Measurements from ENCODE around the gene THYN1. TPM values are rescaled to one million over a fixed set of nuclear protein-coding genes. Genes with fewer than 3 reads are reported as not detected.

Gene THYN1
- total RNA-seq, 1 donor from 2014 or later, result 89.4 TPM

DNA sequence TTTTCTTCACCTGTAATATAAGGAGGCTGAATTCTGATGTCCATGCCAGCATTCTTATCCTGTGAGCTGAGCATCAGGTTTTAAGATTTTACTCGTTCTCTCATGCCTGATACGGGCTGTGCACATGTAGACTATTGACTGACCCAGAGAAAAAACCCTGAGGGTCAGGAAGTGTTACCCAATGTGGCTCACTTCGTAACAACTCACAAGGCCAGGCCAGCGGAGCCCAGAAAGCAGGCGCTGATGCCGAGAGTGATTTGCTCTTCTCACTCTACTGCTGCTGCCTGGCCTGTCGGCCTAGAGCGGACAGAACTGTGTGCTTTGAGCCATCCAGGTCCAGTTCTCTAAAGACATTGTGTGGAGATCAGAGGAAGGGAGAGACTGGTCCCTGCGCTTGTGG is 10.8 kb downstream of the THYN1 start:
- TF ChIP-seq CTCF (IDR thresholded peaks at IDR 0.05; ENCODE audit: insufficient read depth, low read length, poor library complexity, severe bottlenecking), result no peak
- no peaks in the 10 kb centered on the region for H3K27me3 ChIP-seq (ENCODE audit: control insufficient read depth, insufficient read depth, low read length)
- DNase-seq (ENCODE audit: low read depth), result no peak
- no peak overlapping the region for H3K4me3 ChIP-seq (ENCODE audit: low read depth, low read length)
- peaks cover 2% of the 10 kb centered on the region for H3K36me3 ChIP-seq (ENCODE audit: control insufficient read depth, insufficient read depth, low read length)

- TF ChIP-seq CTCF (IDR thresholded peaks at IDR 0.05; ENCODE audit: insufficient read depth, low read length, poor library complexity, severe bottlenecking), result no peak
- no peak for DNase-seq (ENCODE audit: low read depth)
- no peaks in the 10 kb centered on the region for H3K27me3 ChIP-seq (ENCODE audit: control insufficient read depth, insufficient read depth, low read length)
- H3K4me3 ChIP-seq (ENCODE audit: low read depth, low read length), result no peak overlapping the region
- H3K36me3 ChIP-seq (ENCODE audit: control insufficient read depth, insufficient read depth, low read length), result peaks cover 2% of the 10 kb centered on the region
These were observed 12.6 kb downstream of the THYN1 start for GRCh38 chr11:134240592-134240991.

DNA sequence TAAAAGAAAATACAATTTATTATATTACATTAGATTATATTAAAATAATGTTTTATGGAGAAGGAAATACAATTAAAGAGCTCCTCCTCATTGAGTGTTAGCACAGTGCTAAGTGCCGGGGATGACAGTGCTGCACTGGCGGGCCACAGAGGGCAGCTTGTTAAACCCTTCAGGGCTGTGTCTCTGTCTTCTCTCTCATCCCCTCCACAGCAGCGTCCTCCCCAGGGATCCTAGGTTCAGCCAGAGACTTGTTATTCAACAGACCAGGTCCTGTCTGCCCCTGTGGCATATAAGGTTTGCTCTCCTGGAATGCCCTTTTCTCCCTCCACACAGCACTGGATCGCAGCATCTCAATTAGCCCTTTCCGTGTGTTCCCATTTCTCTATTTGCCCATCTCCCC is 14.2 kb downstream of the THYN1 start:
- Histone ChIP-seq H3K27me3 (ENCODE audit: control insufficient read depth, insufficient read depth, low read length) (no peaks in the 10 kb centered on the region), H3K36me3 (ENCODE audit: control insufficient read depth, insufficient read depth, low read length) (peaks cover 2% of the 10 kb centered on the region), H3K4me3 (ENCODE audit: low read depth, low read length) (no peak overlapping the region)
- DNase-seq (ENCODE audit: low read depth), result no peak
- no peak for TF ChIP-seq CTCF (IDR thresholded peaks at IDR 0.05; ENCODE audit: insufficient read depth, low read length, poor library complexity, severe bottlenecking)

DNA sequence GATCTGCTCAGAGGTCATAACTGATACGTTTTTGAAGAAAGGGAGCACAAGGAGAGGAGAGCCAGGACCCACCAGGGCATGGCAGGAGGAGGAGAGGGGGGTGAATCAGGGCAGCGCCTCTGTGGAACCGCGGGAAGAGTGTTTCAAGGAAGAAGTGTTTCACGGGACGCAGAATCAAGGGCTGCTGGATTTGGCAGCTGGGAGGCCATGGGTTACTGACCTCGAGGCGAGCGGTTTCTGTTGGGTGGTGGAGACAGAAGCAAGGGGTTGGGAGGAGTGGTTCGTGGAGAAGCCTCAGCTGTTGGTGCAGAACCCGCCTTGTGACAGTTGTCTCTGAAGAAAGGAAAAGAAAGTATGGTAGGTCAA is 15.6 kb downstream of the THYN1 start:
- H3K27me3 ChIP-seq (ENCODE audit: control insufficient read depth, insufficient read depth, low read length), result no peaks in the 10 kb centered on the region
- H3K36me3 ChIP-seq (ENCODE audit: control insufficient read depth, insufficient read depth, low read length), result peaks cover 2% of the 10 kb centered on the region
- DNase-seq (ENCODE audit: low read depth), result no peak
- no peak overlapping the region for H3K4me3 ChIP-seq (ENCODE audit: low read depth, low read length)
- TF ChIP-seq CTCF (IDR thresholded peaks at IDR 0.05; ENCODE audit: insufficient read depth, low read length, poor library complexity, severe bottlenecking), result no peak

GRCh38 chr11:134236834-134237556 is 16.2 kb downstream of the THYN1 start:
- no peak for TF ChIP-seq CTCF (IDR thresholded peaks at IDR 0.05; ENCODE audit: insufficient read depth, low read length, poor library complexity, severe bottlenecking)
- no peak for DNase-seq (ENCODE audit: low read depth)
- peaks cover 2% of the 10 kb centered on the region for H3K36me3 ChIP-seq (ENCODE audit: control insufficient read depth, insufficient read depth, low read length)
- no peaks in the 10 kb centered on the region for H3K27me3 ChIP-seq (ENCODE audit: control insufficient read depth, insufficient read depth, low read length)
- no peak overlapping the region for H3K4me3 ChIP-seq (ENCODE audit: low read depth, low read length)

GRCh38 chr11:134235399-134235798 is 17.8 kb downstream of the THYN1 start:
- Histone ChIP-seq H3K27me3 (ENCODE audit: control insufficient read depth, insufficient read depth, low read length) (no peaks in the 10 kb centered on the region), H3K36me3 (ENCODE audit: control insufficient read depth, insufficient read depth, low read length) (peaks cover 2% of the 10 kb centered on the region), H3K4me3 (ENCODE audit: low read depth, low read length) (no peak overlapping the region)
- no peak for DNase-seq (ENCODE audit: low read depth)
- no peak for TF ChIP-seq CTCF (IDR thresholded peaks at IDR 0.05; ENCODE audit: insufficient read depth, low read length, poor library complexity, severe bottlenecking)
